H1 (cell line): Measurements from ENCODE around the gene CGNL1. TPM values are rescaled to one million over a fixed set of nuclear protein-coding genes. Genes with fewer than 3 reads are reported as not detected.

Experiments used
- CBX5 ChIP-seq: fragments of 300-800, 300-1000 bp; sonication (generic); IDR thresholded peaks from 2 replicates; pipeline ENCODE4 v1.7.1; 2016; ENCODE audit warnings: antibody characterized with exemption, low read length, low read depth
- CHD7 ChIP-seq: fragments of 300-600 bp; sonication (generic); IDR thresholded peaks from 2 replicates; pipeline ENCODE4 v1.7.1; 2012; ENCODE audit warnings: low read length, moderate library complexity, mild to moderate bottlenecking, inconsistent platforms; ENCODE audit not compliant: insufficient replicate concordance
- EGR1 ChIP-seq: IDR thresholded peaks from 2 replicates; pipeline ENCODE4 v1.6.1; 2011; ENCODE audit warnings: low read depth, low read length, borderline replicate concordance
- KDM1A ChIP-seq: fragments of 200-600, 300-600 bp; sonication (generic); IDR thresholded peaks from 2 replicates; pipeline ENCODE4 v1.7.1; 2016; ENCODE audit warnings: mild to moderate bottlenecking, low read length, borderline replicate concordance
- NRF1 ChIP-seq: IDR thresholded peaks from 2 replicates; pipeline ENCODE4 v1.6.1; 2011; ENCODE audit warnings: mild to moderate bottlenecking, low read depth, low read length, improper control_type of control experiment
- RFX5 ChIP-seq: IDR thresholded peaks from 2 replicates; pipeline ENCODE4 v1.6.1; 2011; ENCODE audit warnings: low read depth, low read length, improper control_type of control experiment, borderline replicate concordance
- SP1 ChIP-seq: IDR thresholded peaks from 2 replicates; pipeline ENCODE4 v1.6.1; 2011; ENCODE audit warnings: low read depth, low read length
- SP4 ChIP-seq: IDR thresholded peaks from 2 replicates; pipeline ENCODE4 v1.6.1; 2012; ENCODE audit warnings: low read length, inconsistent platforms
- TAF1 ChIP-seq: IDR thresholded peaks from 2 replicates; pipeline ENCODE4 v1.6.1; 2011; ENCODE audit warnings: mild to moderate bottlenecking, low read depth, low read length
- YY1 ChIP-seq: IDR thresholded peaks from 2 replicates; pipeline ENCODE4 v1.6.1; 2011; ENCODE audit warnings: low read depth, mild to moderate bottlenecking, low read length
- polyA plus RNA-seq, 7 experiments: library from polyadenylated mRNA; depleted of rRNA in 3 of 7; stranded (reverse) in 5 of 7; unstranded in 2 of 7; fragments of >200 nt in 5 of 7; fragments of 200-250 nt in 2 of 7; gene quantifications; 1 replicate in 5 of 7; 2 replicates in 1 of 7; 4 replicates in 1 of 7; pipeline versions ENCODE4 v1.2.1 to v1.2.3, GENCODE V29; 2011 to 2013; ENCODE audit warnings: missing spikeins in 2 of 7, mixed read lengths in 2 of 7
- total RNA-seq: library from RNA; stranded (reverse); fragmentation: NEBNext Ultra II Directional; extraction: Animal tissue kit (Norgen Biotek cat#: 25700); gene quantifications from 2 replicates; pipeline ENCODE4 v1.2.1, GENCODE V29; 2021

CGNL1 gene
- total and polyA plus RNA-seq, 2 of the 8 experiments (the other 6 are each of a cell fraction or from before 2014, with no cell fraction given), result 21.8 to 75.6 TPM

GRCh38 chr15:57422113-57422754 is 45.9 kb downstream of the CGNL1 start (continued):
- TF ChIP-seq CHD7 (no peak), YY1 (no peak), KDM1A (no peak), CBX5 (no peak), EGR1 (no peak), NRF1 (no peak), TAF1 (no peak), SP4 (no peak), SP1 (no peak), RFX5 (no peak)
